ENCODE measurements around the gene CAMKK2.

Gene CAMKK2

DNA sequence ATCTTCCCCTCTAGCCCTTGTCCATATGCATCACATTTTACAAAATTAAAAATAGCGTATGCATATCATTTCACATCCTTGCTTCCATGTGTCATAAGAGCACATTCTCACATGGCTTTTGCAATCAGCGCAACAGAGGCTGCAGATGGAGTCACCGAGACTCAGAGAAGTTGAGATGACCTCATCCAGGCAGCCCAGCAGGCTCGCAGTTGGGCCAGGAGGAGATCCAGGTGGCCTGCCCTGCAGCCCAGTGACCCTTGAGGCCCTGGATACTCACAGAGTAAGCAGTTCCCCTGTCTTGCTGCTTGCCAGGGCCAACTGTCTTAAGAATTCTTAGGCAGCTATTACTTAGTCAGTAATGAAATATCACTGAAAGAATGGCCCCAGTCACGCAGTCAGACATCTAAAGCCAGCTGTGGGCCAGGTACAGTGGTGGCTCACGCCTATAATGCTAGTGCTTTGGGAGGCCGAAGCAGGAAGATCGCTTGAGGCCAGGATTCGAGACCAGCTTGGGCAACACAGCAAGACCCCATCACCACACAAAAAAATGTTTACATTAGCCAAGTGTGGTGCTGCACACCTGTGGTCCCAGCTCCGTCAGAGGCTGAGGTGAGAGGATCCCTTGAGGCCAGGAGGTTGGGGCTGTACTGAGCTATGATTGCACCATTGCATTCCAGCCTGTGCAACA, 9.1 kb downstream of the CAMKK2 start:
- H3K4me3 ChIP-seq (ENCODE audit: low read depth in 1 of 2, low read length in 2 of 2), result no peak overlapping the region
- ATAC-seq (ENCODE audit: insufficient read depth, low read depth), result no peak
- no peak overlapping the region for H3K9ac ChIP-seq (ENCODE audit: low read depth, low read length)
- no peak for DNase-seq
- TF ChIP-seq, protein P1, sequence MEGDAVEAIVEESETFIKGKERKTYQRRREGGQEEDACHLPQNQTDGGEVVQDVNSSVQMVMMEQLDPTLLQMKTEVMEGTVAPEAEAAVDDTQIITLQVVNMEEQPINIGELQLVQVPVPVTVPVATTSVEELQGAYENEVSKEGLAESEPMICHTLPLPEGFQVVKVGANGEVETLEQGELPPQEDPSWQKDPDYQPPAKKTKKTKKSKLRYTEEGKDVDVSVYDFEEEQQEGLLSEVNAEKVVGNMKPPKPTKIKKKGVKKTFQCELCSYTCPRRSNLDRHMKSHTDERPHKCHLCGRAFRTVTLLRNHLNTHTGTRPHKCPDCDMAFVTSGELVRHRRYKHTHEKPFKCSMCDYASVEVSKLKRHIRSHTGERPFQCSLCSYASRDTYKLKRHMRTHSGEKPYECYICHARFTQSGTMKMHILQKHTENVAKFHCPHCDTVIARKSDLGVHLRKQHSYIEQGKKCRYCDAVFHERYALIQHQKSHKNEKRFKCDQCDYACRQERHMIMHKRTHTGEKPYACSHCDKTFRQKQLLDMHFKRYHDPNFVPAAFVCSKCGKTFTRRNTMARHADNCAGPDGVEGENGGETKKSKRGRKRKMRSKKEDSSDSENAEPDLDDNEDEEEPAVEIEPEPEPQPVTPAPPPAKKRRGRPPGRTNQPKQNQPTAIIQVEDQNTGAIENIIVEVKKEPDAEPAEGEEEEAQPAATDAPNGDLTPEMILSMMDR (IDR thresholded peaks at IDR 0.05; ENCODE audit: borderline replicate concordance, extremely low read depth, low read length, poor library complexity, severe bottlenecking), result no peak
- TF ChIP-seq EZH2 (IDR thresholded peaks at IDR 0.05; ENCODE audit: borderline replicate concordance, low read depth, low read length, severe bottlenecking), result no peak
- H3K79me2 ChIP-seq (ENCODE audit: insufficient read depth, low read length), result peaks cover 39% of the 10 kb centered on the region; the same call in 1 of the 2 replicates
- H3K36me3 ChIP-seq (ENCODE audit: insufficient read depth, low read length), result peaks cover 20% of the 10 kb centered on the region
- no peak overlapping the region for H3K27ac ChIP-seq (ENCODE audit: low read length)
- H4K20me1 ChIP-seq (ENCODE audit: insufficient read depth, low read length), result peaks cover 33% of the 10 kb centered on the region; the same call in 1 of the 2 replicates
- H3K4me2 ChIP-seq (ENCODE audit: insufficient read depth, low read length), result no peak overlapping the region
- no peak overlapping the region for H2AFZ ChIP-seq (ENCODE audit: low read depth, low read length)
- no peaks in the 10 kb centered on the region for H3K4me1 ChIP-seq (ENCODE audit: insufficient read depth, low read length)
- no peaks in the 10 kb centered on the region for H3K9me3 ChIP-seq (ENCODE audit: insufficient read depth, low read length, severe bottlenecking)
- no peaks in the 10 kb centered on the region for H3K27me3 ChIP-seq (ENCODE audit: insufficient read depth, low read length, poor library complexity)

DNA sequence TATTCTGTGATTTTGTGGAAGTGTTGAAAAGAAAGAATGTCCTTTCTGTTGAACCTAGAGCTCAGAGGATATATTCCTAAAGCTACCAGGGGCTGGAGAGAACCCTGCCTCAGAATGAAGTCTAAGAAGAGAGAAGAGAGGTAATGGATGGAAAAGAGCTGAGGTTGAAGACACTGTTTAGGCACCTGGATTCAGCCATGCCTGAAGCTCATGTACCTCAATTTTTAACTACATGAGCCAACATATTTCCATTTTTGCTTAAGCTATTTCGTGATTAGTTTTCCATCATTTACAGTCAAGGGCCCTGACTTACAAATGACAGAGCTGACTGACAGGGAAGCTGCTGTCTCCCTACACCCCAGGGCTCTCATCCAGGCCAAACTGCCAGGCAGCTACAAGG, 10.7 kb downstream of the CAMKK2 start:
- Histone ChIP-seq H2AFZ (ENCODE audit: low read depth, low read length) (no peak overlapping the region), H3K36me3 (ENCODE audit: insufficient read depth, low read length) (peaks cover 15% of the 10 kb centered on the region)

DNA sequence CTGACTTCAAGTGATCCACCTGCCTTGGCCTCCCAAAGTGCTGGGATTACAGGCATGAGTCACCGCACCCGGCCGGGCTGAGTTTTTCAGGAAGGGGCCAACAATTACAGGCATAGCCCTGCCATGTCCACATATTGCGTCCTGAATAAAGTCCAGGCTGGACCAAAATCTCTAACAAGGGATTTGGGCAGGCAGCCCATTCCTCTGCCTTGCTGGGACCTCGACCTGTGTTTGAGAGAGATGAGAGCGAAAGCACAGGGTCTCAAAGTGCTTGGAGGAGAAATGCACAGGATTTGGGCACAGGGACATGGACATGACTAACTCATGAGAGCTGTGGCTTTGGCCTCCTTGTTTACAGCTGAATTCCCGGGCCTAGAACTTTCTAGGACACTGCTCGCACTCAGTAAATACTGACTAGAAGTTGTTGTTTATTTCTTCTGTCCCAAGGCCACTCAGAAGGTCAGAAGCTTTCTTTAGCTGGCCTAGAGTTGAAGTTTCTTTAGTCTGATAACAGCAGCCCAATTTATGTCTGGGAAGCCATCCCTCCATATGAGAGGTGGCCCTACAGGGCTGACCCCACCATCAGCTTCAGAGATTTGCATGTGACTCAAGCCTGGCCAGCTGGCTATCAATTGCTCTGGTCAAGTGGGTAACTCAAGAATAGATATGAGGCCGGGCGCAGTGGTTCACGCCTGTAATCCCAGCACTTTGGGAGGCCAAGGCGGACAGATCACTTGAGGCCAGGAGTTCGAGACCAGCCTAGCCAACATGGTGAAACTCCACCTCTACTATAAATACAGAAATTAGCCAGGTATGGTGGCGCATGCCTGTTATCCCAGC, 11.7 kb downstream of the CAMKK2 start:
- Histone ChIP-seq H4K20me1 (ENCODE audit: insufficient read depth, low read length) (peaks cover 28% of the 10 kb centered on the region; the same call in 1 of the 2 replicates), H3K79me2 (ENCODE audit: insufficient read depth, low read length) (peaks cover 32% of the 10 kb centered on the region; the same call in 1 of the 2 replicates), H3K4me1 (ENCODE audit: insufficient read depth, low read length) (no peaks in the 10 kb centered on the region), H3K36me3 (ENCODE audit: insufficient read depth, low read length) (peaks cover 12% of the 10 kb centered on the region), H2AFZ (ENCODE audit: low read depth, low read length) (no peak overlapping the region), H3K27me3 (ENCODE audit: insufficient read depth, low read length, poor library complexity) (no peaks in the 10 kb centered on the region), H3K4me2 (ENCODE audit: insufficient read depth, low read length) (no peak overlapping the region), H3K4me3 (ENCODE audit: low read depth in 1 of 2, low read length in 2 of 2) (no peak overlapping the region), H3K9ac (ENCODE audit: low read depth, low read length) (no peak overlapping the region), H3K27ac (ENCODE audit: low read length) (no peak overlapping the region), H3K9me3 (ENCODE audit: insufficient read depth, low read length, severe bottlenecking) (no peaks in the 10 kb centered on the region)
- ATAC-seq (ENCODE audit: insufficient read depth, low read depth) (no peak), DNase-seq (no peak)
- TF ChIP-seq, protein P1 (IDR thresholded peaks at IDR 0.05; ENCODE audit: borderline replicate concordance, extremely low read depth, low read length, poor library complexity, severe bottlenecking), result no peak
- TF ChIP-seq EZH2 (IDR thresholded peaks at IDR 0.05; ENCODE audit: borderline replicate concordance, low read depth, low read length, severe bottlenecking), result no peak

More for the DNA sequence above, 10.7 kb downstream of the CAMKK2 start:
- TF ChIP-seq, protein P1 (IDR thresholded peaks at IDR 0.05; ENCODE audit: borderline replicate concordance, extremely low read depth, low read length, poor library complexity, severe bottlenecking), result no peak
- TF ChIP-seq EZH2 (IDR thresholded peaks at IDR 0.05; ENCODE audit: borderline replicate concordance, low read depth, low read length, severe bottlenecking), result no peak
- H3K4me2 ChIP-seq (ENCODE audit: insufficient read depth, low read length), result no peak overlapping the region
- no peak overlapping the region for H3K27ac ChIP-seq (ENCODE audit: low read length)
- H4K20me1 ChIP-seq (ENCODE audit: insufficient read depth, low read length), result peaks cover 33% of the 10 kb centered on the region; the same call in 1 of the 2 replicates
- DNase-seq, result no peak
- no peaks in the 10 kb centered on the region for H3K27me3 ChIP-seq (ENCODE audit: insufficient read depth, low read length, poor library complexity)
- no peaks in the 10 kb centered on the region for H3K9me3 ChIP-seq (ENCODE audit: insufficient read depth, low read length, severe bottlenecking)
- H3K79me2 ChIP-seq (ENCODE audit: insufficient read depth, low read length), result peaks cover 36% of the 10 kb centered on the region; the same call in 1 of the 2 replicates
- no peak overlapping the region for H3K4me3 ChIP-seq (ENCODE audit: low read depth in 1 of 2, low read length in 2 of 2)
- ATAC-seq (ENCODE audit: insufficient read depth, low read depth), result no peak
- no peak overlapping the region for H3K9ac ChIP-seq (ENCODE audit: low read depth, low read length)
- no peaks in the 10 kb centered on the region for H3K4me1 ChIP-seq (ENCODE audit: insufficient read depth, low read length)

Measured in DND-41 (cell line).